Subcutaneous abdominal adipose tissue (tissue), 5 donors: ENCODE measurements around the gene PLAC1.

ENCODE experiments used
- H3K27ac ChIP-seq: one replicate; pipeline ENCODE4 v1.7.0; 2013; ENCODE audit warnings: low read depth, mild to moderate bottlenecking, inconsistent platforms, low read length, moderate library complexity
- H3K27me3 ChIP-seq, 5 donors: one replicate each; pipeline ENCODE4 v1.7.0; 2013; ENCODE audit warnings: low read length in 5 of 5, inconsistent platforms in 1 of 5; ENCODE audit not compliant: control insufficient read depth in 5 of 5, insufficient read depth in 4 of 5
- H3K36me3 ChIP-seq, 5 donors: one replicate each; pipeline ENCODE4 v1.7.0; 2013; ENCODE audit warnings: low read length in 5 of 5; ENCODE audit not compliant: control insufficient read depth in 5 of 5, insufficient read depth in 5 of 5
- H3K4me1 ChIP-seq, 5 donors: one replicate each; pipeline ENCODE4 v1.7.0; 2013; ENCODE audit warnings: low read length in 5 of 5, mild to moderate bottlenecking in 3 of 5, moderate library complexity in 1 of 5; ENCODE audit not compliant: control insufficient read depth in 5 of 5, insufficient read depth in 5 of 5
- H3K4me3 ChIP-seq, 5 donors: one replicate each; pipeline ENCODE4 v1.7.0; 2013; ENCODE audit warnings: low read length in 5 of 5, low read depth in 1 of 5
- H3K9ac ChIP-seq, 5 donors: one replicate each; pipeline ENCODE4 v1.7.0; 2013; ENCODE audit warnings: low read length in 5 of 5, mild to moderate bottlenecking in 4 of 5, moderate library complexity in 3 of 5
- H3K9me3 ChIP-seq, 5 donors: one replicate each; pipeline ENCODE4 v1.7.0; 2013; ENCODE audit warnings: low read length in 5 of 5; ENCODE audit not compliant: control insufficient read depth in 5 of 5
- donor health status: healthy.
- donor health status: healthy.
- donor health status: healthy.
- donor health status: healthy.
- donor health status: healthy.

Gene PLAC1

GRCh38 chrX:134653835-134654234 is 4.4 kb downstream of the PLAC1 start:
- no peak overlapping the region for H3K27ac ChIP-seq
- no peak overlapping the region for H3K4me3 ChIP-seq
- no peak overlapping the region for H3K9ac ChIP-seq
- no peaks in the 10 kb centered on the region for H3K4me1 ChIP-seq
- peaks cover 3 to 24% (median 6%) of the 10 kb centered on the region in 5 donors for H3K27me3 ChIP-seq
- H3K36me3 ChIP-seq = no peaks in the 10 kb centered on the region
- no peaks in the 10 kb centered on the region for H3K9me3 ChIP-seq

GRCh38 chrX:134650701-134651100 is 7.6 kb downstream of the PLAC1 start:
- H3K27ac ChIP-seq = no peak overlapping the region
- no peaks in the 10 kb centered on the region for H3K36me3 ChIP-seq
- peaks cover 0 to 9% (median 5%) of the 10 kb centered on the region in 5 donors for H3K4me1 ChIP-seq
- H3K27me3 ChIP-seq = peaks cover 0 to 22% (median 10%) of the 10 kb centered on the region in 5 donors
- H3K4me3 ChIP-seq = no peak overlapping the region
- H3K9ac ChIP-seq = no peak overlapping the region
- no peaks in the 10 kb centered on the region for H3K9me3 ChIP-seq

GRCh38 chrX:134649770-134650169 is 8.5 kb downstream of the PLAC1 start:
- Histone ChIP-seq H3K36me3 (no peaks in the 10 kb centered on the region), H3K4me1 (peaks cover 0 to 9% (median 5%) of the 10 kb centered on the region in 5 donors), H3K9me3 (no peaks in the 10 kb centered on the region), H3K27me3 (peaks cover 0 to 24% (median 10%) of the 10 kb centered on the region in 5 donors), H3K27ac (no peak overlapping the region), H3K4me3 (no peak overlapping the region), H3K9ac (no peak overlapping the region)

GRCh38 chrX:134647477-134647877 is 10.8 kb downstream of the PLAC1 start:
- Histone ChIP-seq H3K9ac (no peak overlapping the region), H3K27ac (no peak overlapping the region), H3K36me3 (no peaks in the 10 kb centered on the region), H3K9me3 (no peaks in the 10 kb centered on the region), H3K27me3 (peaks cover 0 to 24% (median 11%) of the 10 kb centered on the region in 5 donors), H3K4me1 (peaks cover 0 to 9% (median 5%) of the 10 kb centered on the region in 5 donors), H3K4me3 (no peak overlapping the region)

GRCh38 chrX:134646691-134647090 is 11.6 kb downstream of the PLAC1 start:
- H3K9me3 ChIP-seq = no peaks in the 10 kb centered on the region
- H3K27ac ChIP-seq = no peak overlapping the region

GRCh38 chrX:134645936-134646543 is 12.2 kb downstream of the PLAC1 start:
- no peak overlapping the region for H3K9ac ChIP-seq
- no peaks in the 10 kb centered on the region for H3K9me3 ChIP-seq
- H3K27ac ChIP-seq = no peak overlapping the region
- no peaks in the 10 kb centered on the region for H3K36me3 ChIP-seq
- H3K27me3 ChIP-seq = peaks cover 4 to 20% (median 11%) of the 10 kb centered on the region in 5 donors
- H3K4me1 ChIP-seq = peaks cover 0 to 9% (median 5%) of the 10 kb centered on the region in 5 donors
- H3K4me3 ChIP-seq = no peak overlapping the region

More at GRCh38 chrX:134646691-134647090, 11.6 kb downstream of the PLAC1 start:
- Histone ChIP-seq H3K4me1 (peaks cover 0 to 9% (median 5%) of the 10 kb centered on the region in 5 donors), H3K9ac (no peak overlapping the region), H3K27me3 (peaks cover 1 to 18% (median 11%) of the 10 kb centered on the region in 5 donors), H3K36me3 (no peaks in the 10 kb centered on the region), H3K4me3 (no peak overlapping the region)

GRCh38 chrX:134642386-134642785 is 15.9 kb downstream of the PLAC1 start:
- Histone ChIP-seq H3K9me3 (no peaks in the 10 kb centered on the region), H3K36me3 (no peaks in the 10 kb centered on the region), H3K27ac (no peak overlapping the region), H3K4me3 (no peak overlapping the region), H3K4me1 (peaks cover 0 to 9% (median 5%) of the 10 kb centered on the region in 5 donors), H3K9ac (no peak overlapping the region), H3K27me3 (peaks cover 4 to 11% (median 8%) of the 10 kb centered on the region in 5 donors)

GRCh38 chrX:134641346-134641745 is 16.9 kb downstream of the PLAC1 start:
- Histone ChIP-seq H3K27ac (no peak overlapping the region), H3K27me3 (peaks cover 0 to 8% (median 4%) of the 10 kb centered on the region in 5 donors), H3K9me3 (no peaks in the 10 kb centered on the region), H3K4me1 (peaks cover 0 to 1% (median 0%) of the 10 kb centered on the region in 5 donors), H3K9ac (no peak overlapping the region), H3K36me3 (no peaks in the 10 kb centered on the region), H3K4me3 (no peak overlapping the region)

- Histone ChIP-seq H3K9me3 (no peaks in the 10 kb centered on the region), H3K4me1 (no peaks in the 10 kb centered on the region), H3K4me3 (no peak overlapping the region), H3K27me3 (peaks cover 0 to 8% (median 4%) of the 10 kb centered on the region in 5 donors), H3K36me3 (no peaks in the 10 kb centered on the region), H3K9ac (no peak overlapping the region), H3K27ac (no peak overlapping the region)
Observed at GRCh38 chrX:134640914-134641313, 17.4 kb downstream of the PLAC1 start.

- H3K27me3 ChIP-seq = peaks cover 3 to 9% (median 9%) of the 10 kb centered on the region in 5 donors
- H3K9me3 ChIP-seq = no peaks in the 10 kb centered on the region
- peaks cover 0 to 11% (median 3%) of the 10 kb centered on the region in 5 donors for H3K4me1 ChIP-seq
- H3K4me3 ChIP-seq = no peak overlapping the region
- H3K36me3 ChIP-seq = no peaks in the 10 kb centered on the region
- H3K27ac ChIP-seq = no peak overlapping the region
- H3K9ac ChIP-seq = no peak overlapping the region
Observed at GRCh38 chrX:134636851-134637250, 21.4 kb downstream of the PLAC1 start.
